PC-3 (cell line): ENCODE measurements around the gene RPS25. TPM values are rescaled to one million over a fixed set of nuclear protein-coding genes. Genes with fewer than 3 reads are reported as not detected.
"Not testable (repeated sequence)": the region's sequence is repeated elsewhere in the genome, so short reads cannot be mapped to it uniquely, and the experiment has no call there.

ENCODE experiments used
- ATAC-seq: fragments of 200-7000 bp; cut with Tn5 transposase; 2 replicates; pipeline ENCODE4 v1.9.1; 2020; ENCODE audit warnings: mild to moderate bottlenecking, moderate library complexity
- BruUV-seq: library from RNA; stranded (reverse); fragments of 400-500 nt; replicated peaks from 2 replicates; lab custom pipeline; 2021; lab: Mats Ljungman, UMichigan
- CTCF ChIA-PET: fragments of 300-600 bp; sonication (Branson Sonifier 250); formaldehyde crosslinking; loops from one replicate; lab custom pipeline; 2022; ENCODE audit warnings: antibody characterized with exemption; lab: Charles Lee
- POLR2A ChIA-PET: fragments of 300-600 bp; sonication (Branson Sonifier 250); formaldehyde crosslinking; loops from one replicate; lab custom pipeline; 2022; ENCODE audit warnings: antibody characterized with exemption; ENCODE audit not compliant: unreplicated experiment; lab: Charles Lee
- DNase-seq: peaks from one replicate; pipeline ENCODE4 v3.0.0-alpha.2; 2015
- H2AFZ ChIP-seq: fragments of 300-600 bp; sonication (generic); 2 replicates; pipeline ENCODE4 v1.6.0; 2016; ENCODE audit warnings: antibody characterized with exemption, low read length
- H3F3A ChIP-seq: fragments of 300-600 bp; sonication (generic); one replicate; pipeline ENCODE4 v1.6.0; 2017; ENCODE audit warnings: antibody characterized with exemption, low read length, control low read depth, mild to moderate bottlenecking; ENCODE audit not compliant: unreplicated experiment
- H3K27ac ChIP-seq: fragments of 300-600 bp; sonication (generic); 2 replicates; pipeline ENCODE4 v1.5.1; 2016; ENCODE audit warnings: mild to moderate bottlenecking, low read length
- H3K27me3 ChIP-seq: fragments of 300-600 bp; sonication (generic); 2 replicates; pipeline ENCODE4 v1.6.1; 2016; ENCODE audit warnings: low read length, mixed read lengths
- H3K36me3 ChIP-seq: fragments of 300-600 bp; sonication (generic); 2 replicates; pipeline ENCODE4 v1.6.1; 2016; ENCODE audit warnings: low read depth, mixed run types, low read length, mixed read lengths
- H3K4me1 ChIP-seq: fragments of 300-600 bp; sonication (generic); 2 replicates; pipeline ENCODE4 v1.5.1; 2016; ENCODE audit warnings: low read length; ENCODE audit not compliant: insufficient read depth
- H3K4me2 ChIP-seq: fragments of 300-600 bp; sonication (generic); 2 replicates; pipeline ENCODE4 v1.6.0; 2016; ENCODE audit warnings: low read length
- H3K4me3 ChIP-seq: fragments of 300-600 bp; sonication (generic); 2 replicates; pipeline ENCODE4 v1.5.1; 2016; ENCODE audit warnings: mild to moderate bottlenecking, low read length, mixed read lengths
- H3K79me2 ChIP-seq: fragments of 300-600 bp; sonication (generic); 2 replicates; pipeline ENCODE4 v1.6.1; 2017; ENCODE audit warnings: low read length, mixed read lengths
- H3K9ac ChIP-seq: fragments of 300-600 bp; sonication (generic); 2 replicates; pipeline ENCODE4 v1.6.0; 2016; ENCODE audit warnings: mild to moderate bottlenecking, low read length
- H3K9me2 ChIP-seq: fragments of 300-600 bp; sonication (generic); replicated peaks from 2 replicates; pipeline ENCODE4 v1.6.1; 2016; ENCODE audit warnings: mixed run types, low read length, mixed read lengths
- H3K9me3 ChIP-seq: fragments of 300-600 bp; sonication (generic); 2 replicates; pipeline ENCODE4 v1.6.1; 2016; ENCODE audit warnings: low read length, mixed read lengths
- H4K20me1 ChIP-seq: fragments of 300-600 bp; sonication (generic); 2 replicates; pipeline ENCODE4 v1.6.1; 2016; ENCODE audit warnings: low read length, mixed read lengths
- EZH2 ChIP-seq: fragments of 300-600 bp; sonication (generic); IDR thresholded peaks from one replicate; pipeline ENCODE4 v1.6.1; 2017; ENCODE audit warnings: antibody characterized with exemption, mild to moderate bottlenecking, low read length; ENCODE audit not compliant: unreplicated experiment
- EZH2phosphoT487 ChIP-seq: fragments of 300-600 bp; sonication (generic); IDR thresholded peaks from 2 replicates; pipeline ENCODE4 v1.6.1; 2018; ENCODE audit warnings: mild to moderate bottlenecking, antibody characterized with exemption, low read length, borderline replicate concordance
- intact Hi-C: fragments of 100-400 bp; cut with micrococcal nuclease; formaldehyde crosslinking; loops from 2 replicates; pipeline ENCODE4 v1.9.0; 2023
- total RNA-seq: library from RNA; depleted of rRNA; stranded (reverse); fragments of >200 nt; gene quantifications from 2 replicates; pipeline ENCODE4 v1.2.3, GENCODE V29; 2014
- TF ChIP-seq, protein P1 (sequence below): fragments of 300-600 bp; sonication (generic); conservative IDR thresholded peaks from 2 replicates; pipeline ENCODE4 v1.5.1; 2017; ENCODE audit warnings: antibody characterized with exemption, low read depth, mild to moderate bottlenecking, low read length

The RPS25 gene
- total RNA-seq, 1 experiment from 2014 or later = 931 TPM

DNA sequence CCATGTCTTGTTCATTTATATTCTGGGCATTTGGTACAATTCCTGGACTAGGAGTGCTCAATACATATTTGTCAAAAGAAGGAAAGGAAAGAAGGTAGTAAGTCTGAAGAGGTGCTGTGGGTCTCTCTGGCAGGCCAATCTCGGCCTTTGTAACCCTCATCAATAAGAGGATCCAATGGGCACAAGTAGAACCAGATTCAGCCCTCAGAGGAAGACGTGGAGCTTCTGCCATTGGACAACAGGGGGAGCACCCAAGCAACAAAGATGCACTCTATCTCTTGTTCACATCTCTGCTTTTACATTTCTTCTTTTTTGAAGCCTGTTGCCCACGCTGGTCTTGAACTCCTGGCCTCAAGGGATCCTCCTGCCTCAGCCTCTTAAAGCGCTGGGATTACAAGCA is 47.2 kb upstream of the RPS25 start:
- Histone ChIP-seq H3K9me3 (no peaks in the 10 kb centered on the region), H3K4me1 (peaks cover 14% of the 10 kb centered on the region; the same call in 1 of the 2 replicates), H3F3A (no peaks in the 10 kb centered on the region), H3K36me3 (peaks cover 4% of the 10 kb centered on the region; the same call in 1 of the 2 replicates), H3K27ac (no peak overlapping the region), H3K4me3 (no peak overlapping the region), H3K9ac (no peak overlapping the region), H2AFZ (no peak overlapping the region), H3K79me2 (peaks cover 47% of the 10 kb centered on the region), H3K4me2 (no peak overlapping the region), H3K27me3 (no peaks in the 10 kb centered on the region), H4K20me1 (no peaks in the 10 kb centered on the region), H3K9me2 (no peaks in the 10 kb centered on the region)
- BruUV-seq = no TSS peak
- TF ChIP-seq EZH2phosphoT487 (no peak), EZH2 (no peak)
- TF ChIP-seq, protein P1, sequence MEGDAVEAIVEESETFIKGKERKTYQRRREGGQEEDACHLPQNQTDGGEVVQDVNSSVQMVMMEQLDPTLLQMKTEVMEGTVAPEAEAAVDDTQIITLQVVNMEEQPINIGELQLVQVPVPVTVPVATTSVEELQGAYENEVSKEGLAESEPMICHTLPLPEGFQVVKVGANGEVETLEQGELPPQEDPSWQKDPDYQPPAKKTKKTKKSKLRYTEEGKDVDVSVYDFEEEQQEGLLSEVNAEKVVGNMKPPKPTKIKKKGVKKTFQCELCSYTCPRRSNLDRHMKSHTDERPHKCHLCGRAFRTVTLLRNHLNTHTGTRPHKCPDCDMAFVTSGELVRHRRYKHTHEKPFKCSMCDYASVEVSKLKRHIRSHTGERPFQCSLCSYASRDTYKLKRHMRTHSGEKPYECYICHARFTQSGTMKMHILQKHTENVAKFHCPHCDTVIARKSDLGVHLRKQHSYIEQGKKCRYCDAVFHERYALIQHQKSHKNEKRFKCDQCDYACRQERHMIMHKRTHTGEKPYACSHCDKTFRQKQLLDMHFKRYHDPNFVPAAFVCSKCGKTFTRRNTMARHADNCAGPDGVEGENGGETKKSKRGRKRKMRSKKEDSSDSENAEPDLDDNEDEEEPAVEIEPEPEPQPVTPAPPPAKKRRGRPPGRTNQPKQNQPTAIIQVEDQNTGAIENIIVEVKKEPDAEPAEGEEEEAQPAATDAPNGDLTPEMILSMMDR = peak; percentile 79
- ChIA-PET POLR2A (no interaction called here), CTCF (interaction anchor here (0.6 to 1.0 kb wide), 2 partner anchors 70 to 216 kb away, joined by 3 read pairs; no protein-coding TSS in a partner anchor)
- DNase-seq (peak; percentile 66), ATAC-seq (no peak)
- intact Hi-C loops = no loop called here

DNA sequence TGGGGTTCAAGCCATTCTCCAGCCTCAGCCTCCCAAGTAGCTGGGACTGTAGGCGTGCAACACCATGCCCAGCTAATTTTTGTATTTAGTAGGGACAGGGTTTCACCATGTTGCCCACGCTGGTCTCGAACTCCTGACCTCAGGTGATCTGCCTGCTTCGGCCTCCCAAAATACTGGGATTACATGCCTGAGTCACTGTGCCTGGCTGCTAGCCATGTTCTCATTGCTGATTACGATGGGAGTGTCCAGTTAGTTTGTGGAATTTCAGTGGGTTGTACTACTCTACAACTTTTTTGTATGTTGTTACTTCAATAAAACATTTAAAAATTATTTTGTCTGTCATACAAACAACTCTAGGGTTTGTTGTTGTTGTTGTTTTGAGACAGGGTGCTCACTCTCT is 44.6 kb upstream of the RPS25 start:
- TF ChIP-seq, protein P1 = no peak
- TF ChIP-seq EZH2phosphoT487 (no peak), EZH2 (no peak)
- H3K9me2 ChIP-seq = no peaks in the 10 kb centered on the region
- ChIA-PET POLR2A (no interaction called here), CTCF (interaction anchor here (0.5 kb wide), 1 partner anchor 135 kb away, joined by 3 read pairs; no protein-coding TSS in a partner anchor)
- H3K4me2 ChIP-seq = no peak overlapping the region
- peaks cover 24% of the 10 kb centered on the region for H3K79me2 ChIP-seq
- no peaks in the 10 kb centered on the region for H3K27me3 ChIP-seq
- H3K4me3 ChIP-seq = no peak overlapping the region
- H3F3A ChIP-seq = no peaks in the 10 kb centered on the region
- ATAC-seq (no peak), DNase-seq (peak; percentile 57)
- intact Hi-C loops = no loop called here
- no peak overlapping the region for H3K9ac ChIP-seq
- no TSS peak for BruUV-seq
- H4K20me1 ChIP-seq = no peaks in the 10 kb centered on the region
- H2AFZ ChIP-seq = no peak overlapping the region
- no peak overlapping the region for H3K27ac ChIP-seq
- H3K4me1 ChIP-seq = peaks cover 16% of the 10 kb centered on the region; the same call in 1 of the 2 replicates
- H3K36me3 ChIP-seq = no peaks in the 10 kb centered on the region
- no peaks in the 10 kb centered on the region for H3K9me3 ChIP-seq

DNA sequence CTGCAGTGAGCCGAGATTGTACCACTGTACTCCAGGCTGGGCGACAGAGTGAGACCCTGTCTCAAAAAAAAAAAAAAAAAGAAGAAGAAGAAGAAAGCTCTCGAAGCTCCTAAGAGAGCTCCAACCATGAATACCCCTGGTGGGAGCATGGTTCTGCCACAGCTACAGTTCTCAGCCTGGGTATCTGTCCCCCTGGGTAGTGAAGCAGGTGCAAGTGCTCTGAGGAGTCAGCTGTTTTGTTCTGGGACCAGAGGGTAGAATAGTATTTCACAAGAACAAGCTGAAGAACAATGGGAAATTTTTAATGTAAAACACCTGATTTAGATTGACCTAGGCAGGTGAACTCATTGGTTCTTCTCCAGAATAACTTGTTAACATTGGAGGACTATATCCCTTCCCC is 43.1 kb upstream of the RPS25 start:
- no peak overlapping the region for H3K4me3 ChIP-seq
- no peak overlapping the region for H3K27ac ChIP-seq
- BruUV-seq = no TSS peak
- no peak overlapping the region for H2AFZ ChIP-seq
- peaks cover 12% of the 10 kb centered on the region; the same call in 1 of the 2 replicates for H3K4me1 ChIP-seq
- H3K36me3 ChIP-seq = no peaks in the 10 kb centered on the region
- peaks cover 17% of the 10 kb centered on the region for H3K79me2 ChIP-seq
- TF ChIP-seq, protein P1 = no peak
- TF ChIP-seq EZH2phosphoT487 (no peak), EZH2 (no peak)
- CTCF ChIA-PET = no interaction called here
- H3K9me2 ChIP-seq = no peaks in the 10 kb centered on the region
- H3K9ac ChIP-seq = no peak overlapping the region
- intact Hi-C loops = no loop called here
- ATAC-seq = no peak
- POLR2A ChIA-PET = no interaction called here
- H3K9me3 ChIP-seq = no peaks in the 10 kb centered on the region
- H3K27me3 ChIP-seq = no peaks in the 10 kb centered on the region
- 0 out of 2 replicates have a peak, but pooled peaks cover under 1% of the 10 kb centered on the region for H4K20me1 ChIP-seq
- no peak overlapping the region for H3K4me2 ChIP-seq
- DNase-seq = no peak
- no peaks in the 10 kb centered on the region for H3F3A ChIP-seq

DNA sequence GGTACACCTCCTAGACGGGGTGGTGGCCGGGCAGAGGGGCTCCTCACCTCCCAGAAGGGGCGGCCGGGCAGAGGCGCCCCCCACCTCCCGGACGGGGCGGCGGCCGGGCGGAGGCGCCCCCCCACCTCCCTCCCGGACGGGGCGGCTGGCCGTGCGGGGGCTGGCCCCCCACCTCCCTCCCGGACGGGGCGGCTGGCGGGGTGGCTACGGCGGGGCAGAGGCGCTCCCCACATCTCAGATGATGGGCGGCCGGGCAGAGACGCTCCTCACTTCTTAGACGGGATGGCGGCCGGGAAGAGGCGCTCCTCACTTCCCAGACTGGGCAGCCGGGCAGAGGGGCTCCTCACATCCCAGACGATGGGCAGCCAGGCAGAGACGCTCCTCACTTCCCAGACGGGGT is 41.0 kb upstream of the RPS25 start:
- H2AFZ ChIP-seq, H3K9me2 ChIP-seq, POLR2A ChIA-PET, DNase-seq, ATAC-seq, H3K4me3 ChIP-seq, CTCF ChIA-PET, H3K27me3 ChIP-seq, BruUV-seq, H3F3A ChIP-seq, H3K27ac ChIP-seq, H3K4me2 ChIP-seq, H3K9ac ChIP-seq, H3K9me3 ChIP-seq: not testable (repeated sequence)
- peaks cover 12% of the 10 kb centered on the region for H3K36me3 ChIP-seq
- 0 out of 2 replicates have a peak, but pooled peaks cover 10% of the 10 kb centered on the region for H4K20me1 ChIP-seq
- intact Hi-C loops = loop anchor here (5.0 kb wide), 1 partner anchor 42 kb away; the partner anchor contains the start of genes RPS25 and TRAPPC4
- H3K79me2 ChIP-seq = peaks cover 27% of the 10 kb centered on the region
- peaks cover 20% of the 10 kb centered on the region for H3K4me1 ChIP-seq
